Transverse colon (tissue), 3 donors: Measurements from ENCODE around the gene MAS1L.

Experiments
- EP300 ChIP-seq: sonication (generic); formaldehyde crosslinking; IDR thresholded peaks from one replicate; pipeline ENCODE4 v1.6.1; 2017; ENCODE audit warnings: antibody characterized with exemption, low read depth
- POLR2A ChIP-seq: fragments of 450-650 bp; IDR thresholded peaks from one replicate; pipeline ENCODE4 v1.6.1; 2016; ENCODE audit warnings: antibody characterized with exemption, mild to moderate bottlenecking, moderate library complexity
- TF ChIP-seq, protein P1 (sequence below), 5 experiments: fragments of 200-600 bp in 3 of 5; fragments of 450-650 bp in 2 of 5; sonication (generic) in 3 of 5; IDR thresholded peaks; 1 replicate in 2 of 5; 2 replicates in 3 of 5; pipeline ENCODE4 v1.5.1; 2016 to 2017; ENCODE audit warnings: antibody characterized with exemption in 5 of 5, inconsistent platforms in 3 of 5, mild to moderate bottlenecking in 2 of 5, moderate library complexity in 1 of 5

DNA sequence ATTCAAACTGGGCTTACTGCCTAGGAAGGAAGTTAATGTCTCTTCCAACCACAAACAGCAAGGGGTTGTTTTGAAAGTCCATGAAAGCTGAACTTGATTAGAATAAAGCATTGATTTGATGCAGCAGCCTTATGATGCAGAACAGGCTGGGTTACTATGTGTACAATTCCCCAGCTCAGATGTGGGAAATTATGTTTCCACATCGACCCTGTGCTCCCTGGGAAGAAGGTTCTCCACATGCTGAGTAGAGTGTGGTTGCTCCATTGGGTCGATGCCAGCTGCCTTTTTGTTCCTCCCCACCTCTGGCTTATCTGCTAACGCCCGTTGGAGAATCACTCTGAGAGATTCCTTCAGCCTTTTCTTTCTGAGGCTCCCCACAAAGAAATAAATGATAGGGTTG is 1.2 kb downstream of the MAS1L start:
- TF ChIP-seq EP300 (no peak), POLR2A (no peak)
- TF ChIP-seq, protein P1, sequence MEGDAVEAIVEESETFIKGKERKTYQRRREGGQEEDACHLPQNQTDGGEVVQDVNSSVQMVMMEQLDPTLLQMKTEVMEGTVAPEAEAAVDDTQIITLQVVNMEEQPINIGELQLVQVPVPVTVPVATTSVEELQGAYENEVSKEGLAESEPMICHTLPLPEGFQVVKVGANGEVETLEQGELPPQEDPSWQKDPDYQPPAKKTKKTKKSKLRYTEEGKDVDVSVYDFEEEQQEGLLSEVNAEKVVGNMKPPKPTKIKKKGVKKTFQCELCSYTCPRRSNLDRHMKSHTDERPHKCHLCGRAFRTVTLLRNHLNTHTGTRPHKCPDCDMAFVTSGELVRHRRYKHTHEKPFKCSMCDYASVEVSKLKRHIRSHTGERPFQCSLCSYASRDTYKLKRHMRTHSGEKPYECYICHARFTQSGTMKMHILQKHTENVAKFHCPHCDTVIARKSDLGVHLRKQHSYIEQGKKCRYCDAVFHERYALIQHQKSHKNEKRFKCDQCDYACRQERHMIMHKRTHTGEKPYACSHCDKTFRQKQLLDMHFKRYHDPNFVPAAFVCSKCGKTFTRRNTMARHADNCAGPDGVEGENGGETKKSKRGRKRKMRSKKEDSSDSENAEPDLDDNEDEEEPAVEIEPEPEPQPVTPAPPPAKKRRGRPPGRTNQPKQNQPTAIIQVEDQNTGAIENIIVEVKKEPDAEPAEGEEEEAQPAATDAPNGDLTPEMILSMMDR (IDR thresholded peaks at IDR 0.05): no peak
